GM18508 (cell line): Measurements from ENCODE around the gene VWA2.

Source experiments
- ATAC-seq: cut with Tn5 transposase; IDR thresholded peaks from one replicate; pipeline ENCODE4 v1.9.1; 2021; ENCODE audit warnings: moderate number of reproducible peaks; ENCODE audit not compliant: insufficient read depth, unreplicated experiment

The VWA2 gene

GRCh38 chr10:114239117-114239993, at the start of gene VWA2:
VWA2 (plus strand) TSS chr10:114239254; CDS start chr10:114248714, 9,460 bp downstream.
- no peak for ATAC-seq

- no peak for ATAC-seq
Observed at GRCh38 chr10:114189700-114190099, 49.4 kb upstream of the VWA2 start.

GRCh38 chr10:114195079-114195478, 44.0 kb upstream of the VWA2 start:
- ATAC-seq: peak; percentile 86

DNA sequence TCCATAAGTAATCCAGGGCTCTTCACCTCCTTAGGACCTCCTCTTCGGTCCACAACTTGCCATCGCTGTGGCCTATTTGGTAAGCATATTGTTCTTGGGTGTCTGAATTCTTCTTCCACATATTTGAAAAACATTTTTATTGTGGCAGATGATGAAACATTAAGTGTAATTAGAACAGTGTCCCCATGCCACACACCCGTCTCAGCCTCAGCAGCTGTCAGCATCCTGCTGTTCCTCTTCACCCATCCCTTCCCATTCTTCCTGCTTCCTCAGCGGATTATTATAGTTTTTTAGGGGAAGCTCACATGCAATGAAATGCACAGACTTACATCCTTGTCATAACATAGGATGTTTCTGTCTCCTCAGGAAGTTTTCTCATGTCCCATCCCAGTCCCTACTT, 39.8 kb upstream of the VWA2 start:
- no peak for ATAC-seq

GRCh38 chr10:114202812-114203211, 36.2 kb upstream of the VWA2 start:
- ATAC-seq: no peak

DNA sequence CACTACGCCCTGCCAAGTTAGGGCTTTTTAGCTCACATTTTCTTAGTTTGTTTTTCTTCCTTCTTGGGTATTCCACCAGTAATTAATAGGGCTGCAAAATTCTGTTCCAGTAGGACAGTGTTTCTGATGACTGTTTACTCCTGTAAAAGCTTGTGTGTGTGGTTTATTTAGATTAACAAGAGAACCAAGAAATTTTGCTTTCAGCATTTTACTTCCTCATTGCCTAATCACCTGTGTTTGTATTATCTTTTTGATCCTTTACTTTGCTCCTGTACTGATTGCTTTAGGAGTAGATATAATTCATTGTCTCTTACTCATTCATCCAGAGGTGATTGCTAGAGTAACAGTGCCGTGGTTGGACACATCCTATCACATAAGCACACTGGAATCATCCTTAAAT, 32.2 kb upstream of the VWA2 start:
- ATAC-seq: no peak

DNA sequence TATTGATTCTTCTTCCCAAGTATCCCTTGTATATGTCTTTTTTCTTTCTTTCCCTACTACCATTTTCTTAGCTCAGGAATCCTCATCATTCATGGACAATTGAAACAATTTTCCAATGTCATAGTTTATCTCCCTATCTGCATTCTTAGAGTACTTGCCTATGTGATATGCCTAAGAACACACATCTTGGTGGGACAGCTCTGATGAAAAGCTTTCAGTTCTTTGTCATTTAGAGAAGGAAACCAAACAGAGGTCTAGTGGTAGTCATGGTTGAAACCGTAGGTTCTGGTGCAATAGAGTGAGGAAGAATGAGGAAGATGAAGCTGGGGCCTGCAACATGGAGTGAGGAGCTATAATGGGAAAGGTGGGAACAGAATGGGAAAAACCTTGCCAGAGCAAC, 31.7 kb upstream of the VWA2 start:
- ATAC-seq: no peak

DNA sequence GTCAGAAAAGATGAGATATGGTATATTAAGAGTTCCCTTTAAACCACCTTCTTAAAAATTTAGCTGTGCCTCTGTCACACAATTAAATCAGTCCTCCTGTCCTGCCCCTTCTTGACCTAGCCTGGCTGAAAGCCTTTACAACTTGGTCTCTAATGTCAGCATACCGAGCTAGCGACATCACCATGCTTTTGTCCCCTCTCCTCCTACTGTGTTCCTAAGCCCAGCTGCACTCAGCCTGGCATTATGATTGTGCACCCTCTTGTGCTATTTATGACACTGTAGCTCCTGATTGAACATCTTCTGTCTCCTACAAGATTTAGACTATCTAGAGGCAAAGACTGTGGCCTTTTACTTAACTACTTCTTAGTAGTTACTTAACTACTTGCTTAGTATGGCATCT, 30.7 kb upstream of the VWA2 start:
- ATAC-seq: no peak

DNA sequence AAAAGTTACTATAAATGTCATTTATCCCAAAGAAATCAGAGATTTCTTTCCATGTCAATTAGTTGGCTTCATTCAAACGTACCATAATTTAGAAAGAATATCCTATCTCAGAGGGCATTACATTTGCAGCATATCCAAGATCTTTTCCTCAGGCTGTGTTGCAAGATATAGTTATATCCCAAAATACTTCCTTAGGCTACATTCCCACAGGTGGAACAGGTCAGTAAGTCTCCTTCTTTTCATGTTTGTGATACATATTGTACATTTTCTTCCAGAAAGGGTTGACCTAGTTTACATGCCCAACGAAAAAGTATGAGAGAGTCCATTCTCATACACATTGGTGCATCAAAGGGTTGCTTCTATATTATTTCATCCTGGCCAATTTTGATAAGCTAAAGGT, 26.9 kb upstream of the VWA2 start:
- ATAC-seq: no peak

DNA sequence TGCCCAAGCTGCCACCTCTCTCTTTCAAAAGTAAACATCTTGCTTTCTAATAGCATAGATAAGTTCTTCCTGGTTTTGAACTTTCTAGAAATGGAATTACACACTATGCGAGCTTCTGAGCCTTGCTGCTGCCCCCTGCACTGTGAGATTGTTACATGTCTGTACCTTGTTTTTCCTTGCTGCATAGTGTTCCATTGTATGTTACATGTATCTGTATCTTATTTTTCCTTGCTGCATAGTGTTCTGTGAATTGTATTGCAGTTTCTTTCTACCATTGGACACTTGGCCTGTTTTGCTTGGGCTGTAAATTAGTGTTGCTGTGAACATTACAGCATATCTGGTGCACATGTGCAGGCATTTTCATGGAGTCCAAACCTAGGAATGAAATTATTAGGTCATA, 24.0 kb upstream of the VWA2 start:
- ATAC-seq: no peak

GRCh38 chr10:114220281-114220680, 18.8 kb upstream of the VWA2 start:
- ATAC-seq: no peak

- ATAC-seq: no peak
Observed at GRCh38 chr10:114221235-114221634, 17.8 kb upstream of the VWA2 start.

DNA sequence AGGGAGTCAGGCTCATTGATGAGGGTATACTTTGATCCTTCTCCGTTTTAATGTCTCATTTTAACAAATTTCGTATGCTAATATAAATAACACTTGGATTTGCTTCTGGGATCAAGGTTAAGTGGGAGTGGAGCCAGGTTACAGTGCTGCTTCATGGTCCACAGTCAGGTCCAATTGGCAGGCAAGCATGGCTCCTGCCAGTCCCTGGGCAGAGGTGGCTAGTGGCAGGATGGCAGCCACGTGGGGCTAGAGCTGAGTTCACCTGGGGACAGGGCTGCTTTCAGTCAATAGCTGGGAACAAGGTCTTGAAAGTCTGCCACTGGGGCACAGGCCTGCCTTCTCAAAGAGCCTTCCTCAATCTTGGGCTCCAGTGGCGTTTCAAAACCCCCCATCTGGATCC, 16.0 kb upstream of the VWA2 start:
- no peak for ATAC-seq

DNA sequence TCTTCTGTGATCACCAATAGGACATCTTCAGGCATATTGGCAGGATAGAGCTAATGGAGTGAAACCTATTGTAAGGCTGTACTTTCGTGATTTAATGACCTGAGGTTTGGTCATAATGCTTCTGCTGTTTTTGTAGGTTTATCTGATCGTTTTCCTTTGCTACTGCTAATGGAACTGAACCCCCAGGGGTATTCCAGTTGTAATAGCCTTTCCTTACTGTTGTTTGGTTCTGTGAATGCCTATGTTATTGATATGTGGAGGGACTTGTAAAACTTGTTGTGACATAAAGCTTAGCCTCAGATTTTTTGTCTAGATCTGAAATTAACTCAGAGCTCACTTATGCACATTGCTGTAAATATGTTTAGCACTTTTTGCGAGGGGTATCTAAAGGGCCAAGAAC, 10.9 kb upstream of the VWA2 start:
- no peak for ATAC-seq

GRCh38 chr10:114232561-114233176, 6.4 kb upstream of the VWA2 start:
- ATAC-seq: no peak

- ATAC-seq: no peak
Observed at GRCh38 chr10:114233482-114233881, 5.6 kb upstream of the VWA2 start.

GRCh38 chr10:114234132-114234531, 4.9 kb upstream of the VWA2 start:
- no peak for ATAC-seq

- no peak for ATAC-seq
Observed at GRCh38 chr10:114239994-114240345, 916 bp downstream of the VWA2 start.

DNA sequence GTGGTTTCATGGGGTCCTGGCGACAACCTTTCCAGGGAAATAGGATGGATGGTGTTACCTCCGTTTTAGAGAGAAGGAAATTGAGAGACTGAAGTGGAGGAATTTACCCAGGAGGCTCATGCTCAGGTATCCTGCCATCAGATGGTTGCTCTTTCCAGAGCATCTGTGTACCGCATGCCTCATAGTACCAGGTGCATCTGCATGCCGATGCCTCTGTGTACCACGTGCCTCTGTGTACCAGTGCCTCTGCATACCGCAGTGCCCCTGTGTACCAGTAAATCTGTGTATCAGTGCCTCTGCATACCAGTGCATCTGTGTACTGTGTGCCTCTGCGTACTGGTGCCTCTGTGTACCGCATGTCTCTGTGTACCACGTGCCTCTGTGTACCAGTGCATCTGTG, 3.2 kb downstream of the VWA2 start:
- no peak for ATAC-seq

DNA sequence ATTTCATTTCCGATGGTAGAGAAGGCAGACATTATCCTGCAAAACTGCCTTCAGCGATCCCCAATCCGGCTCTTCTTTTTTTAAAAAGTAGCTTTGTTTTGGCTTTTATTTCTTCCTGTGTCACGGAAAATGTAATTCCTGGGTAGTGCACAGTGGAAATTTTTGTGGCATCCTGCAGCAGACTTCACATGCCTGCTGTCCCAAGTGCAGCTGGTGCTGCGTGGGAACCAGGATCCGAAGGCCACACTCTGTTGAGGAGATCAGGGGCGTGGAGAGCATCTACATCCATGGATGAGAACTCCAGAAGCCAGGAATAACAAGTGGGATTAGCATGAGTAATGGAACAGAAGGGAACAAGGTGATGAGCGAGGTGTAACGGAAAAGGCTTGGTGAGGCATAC, 4.6 kb downstream of the VWA2 start:
- no peak for ATAC-seq

DNA sequence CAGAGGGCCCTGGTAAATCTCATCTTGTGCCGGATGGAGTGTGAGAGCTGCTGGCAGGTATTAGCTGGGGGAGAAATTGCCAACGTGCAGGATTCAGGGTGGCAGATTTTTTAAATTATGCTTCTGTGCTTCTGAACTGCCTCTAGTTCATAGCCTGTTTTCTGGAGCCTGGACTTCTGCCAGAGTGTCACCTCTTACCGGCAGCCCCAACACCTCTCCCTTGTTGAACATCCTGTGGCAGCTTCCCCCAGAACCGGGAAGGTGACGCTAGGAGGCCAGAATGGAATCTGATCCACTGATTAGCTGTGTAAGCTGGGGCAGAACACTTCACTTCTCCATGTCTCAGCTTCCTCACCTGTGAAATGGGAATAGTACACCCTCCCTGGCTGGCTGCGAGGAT, 5.1 kb downstream of the VWA2 start:
- ATAC-seq: no peak
